H9 (cell line): ENCODE results near the gene LRRC8A. TPM values are rescaled to one million over a fixed set of nuclear protein-coding genes. Genes with fewer than 3 reads are reported as not detected.

Experiments
- DNase-seq: peaks from one replicate; pipeline ENCODE4 v3.0.0-alpha.2; 2017
- H2AFZ ChIP-seq: one replicate; pipeline ENCODE4 v1.6.1; 2013; ENCODE audit warnings: mild to moderate bottlenecking, low read length, control low read depth, moderate library complexity
- H2AK5ac ChIP-seq: 2 replicates; pipeline ENCODE4 v1.6.1; 2013; ENCODE audit warnings: low read length, control low read depth, mixed read lengths; ENCODE audit not compliant: insufficient read length
- H2BK120ac ChIP-seq: one replicate; pipeline ENCODE4 v1.6.1; 2013; ENCODE audit warnings: low read depth, mild to moderate bottlenecking, low read length, control low read depth, inconsistent platforms; ENCODE audit not compliant: poor library complexity, severe bottlenecking
- H2BK12ac ChIP-seq: 2 replicates; pipeline ENCODE4 v1.6.1; 2013; ENCODE audit warnings: low read length, control low read depth, mixed read lengths, low read depth; ENCODE audit not compliant: insufficient read length
- H2BK15ac ChIP-seq: 2 replicates; pipeline ENCODE4 v1.6.1; 2013; ENCODE audit warnings: low read depth, low read length, control low read depth
- H2BK20ac ChIP-seq: one replicate; pipeline ENCODE4 v1.6.1; 2013; ENCODE audit warnings: low read depth, mild to moderate bottlenecking, low read length, control low read depth, inconsistent platforms; ENCODE audit not compliant: poor library complexity, severe bottlenecking
- H2BK5ac ChIP-seq: 2 replicates; pipeline ENCODE4 v1.6.1; 2013; ENCODE audit warnings: low read length, control low read depth, mixed read lengths; ENCODE audit not compliant: insufficient read length
- H3K14ac ChIP-seq: 2 replicates; pipeline ENCODE4 v1.6.1; 2013; ENCODE audit warnings: low read length, control low read depth; ENCODE audit not compliant: insufficient read depth
- H3K18ac ChIP-seq: 2 replicates; pipeline ENCODE4 v1.6.1; 2013; ENCODE audit warnings: low read depth, mild to moderate bottlenecking, mixed read lengths, low read length, control low read depth; ENCODE audit not compliant: insufficient read length
- H3K23ac ChIP-seq: 2 replicates; pipeline ENCODE4 v1.6.1; 2013; ENCODE audit warnings: low read length, control low read depth, mixed read lengths, low read depth; ENCODE audit not compliant: insufficient read length
- H3K23me2 ChIP-seq: 2 replicates; pipeline ENCODE4 v1.6.1; 2013; ENCODE audit warnings: low read depth, mild to moderate bottlenecking, mixed read lengths, low read length, control low read depth; ENCODE audit not compliant: insufficient read length, poor library complexity, severe bottlenecking
- H3K27ac ChIP-seq: 2 replicates; pipeline ENCODE4 v1.5.1; 2013; ENCODE audit warnings: low read length, control low read depth, mixed read lengths, low read depth; ENCODE audit not compliant: insufficient read length
- H3K27me3 ChIP-seq: 2 replicates; pipeline ENCODE4 v1.6.1; 2013; ENCODE audit warnings: low read length, control low read depth, inconsistent platforms; ENCODE audit not compliant: insufficient read depth
- H3K4ac ChIP-seq: 2 replicates; pipeline ENCODE4 v1.6.1; 2013; ENCODE audit warnings: low read depth, mild to moderate bottlenecking, control low read depth, inconsistent platforms, low read length, moderate library complexity
- H3K4me1 ChIP-seq: 2 replicates; pipeline ENCODE4 v1.6.1; 2013; ENCODE audit warnings: low read length, control low read depth, inconsistent platforms; ENCODE audit not compliant: insufficient read depth
- H3K4me2 ChIP-seq: 2 replicates; pipeline ENCODE4 v1.6.1; 2013; ENCODE audit warnings: low read length, control low read depth, mixed read lengths; ENCODE audit not compliant: insufficient read length, insufficient read depth
- H3K56ac ChIP-seq: 2 replicates; pipeline ENCODE4 v1.6.1; 2013; ENCODE audit warnings: low read depth, mild to moderate bottlenecking, mixed read lengths, low read length, control low read depth; ENCODE audit not compliant: insufficient read length
- H3K79me1 ChIP-seq: 2 replicates; pipeline ENCODE4 v1.6.1; 2013; ENCODE audit warnings: low read depth, mild to moderate bottlenecking, moderate library complexity, low read length, control low read depth, inconsistent platforms; ENCODE audit not compliant: insufficient read depth, poor library complexity, severe bottlenecking
- H3K79me2 ChIP-seq: 2 replicates; pipeline ENCODE4 v1.6.1; 2013; ENCODE audit warnings: low read length, control low read depth, inconsistent platforms; ENCODE audit not compliant: insufficient read depth
- H3K9ac ChIP-seq: 2 replicates; pipeline ENCODE4 v1.6.1; 2013; ENCODE audit warnings: low read length, control low read depth, mixed read lengths; ENCODE audit not compliant: insufficient read length; ENCODE audit errors: extremely low read depth
- H3K9me3 ChIP-seq: one replicate; pipeline ENCODE4 v1.6.1; 2013; ENCODE audit warnings: low read depth, low read length, inconsistent platforms; ENCODE audit not compliant: control insufficient read depth
- H3T11ph ChIP-seq: one replicate; pipeline ENCODE4 v1.6.1; 2013; ENCODE audit warnings: mild to moderate bottlenecking, low read length, control low read depth, inconsistent platforms
- H4K20me1 ChIP-seq: one replicate; pipeline ENCODE4 v1.6.1; 2013; ENCODE audit not compliant: control insufficient read depth, insufficient read length, insufficient read depth
- H4K5ac ChIP-seq: 2 replicates; pipeline ENCODE4 v1.6.1; 2013; ENCODE audit warnings: low read depth, mild to moderate bottlenecking, mixed read lengths, low read length, control low read depth; ENCODE audit not compliant: insufficient read length
- H4K8ac ChIP-seq: replicated peaks from 2 replicates; pipeline ENCODE4 v1.6.1; 2013; ENCODE audit warnings: low read length, control low read depth, mixed read lengths, low read depth; ENCODE audit not compliant: insufficient read length
- H4K91ac ChIP-seq: 2 replicates; pipeline ENCODE4 v1.6.1; 2013; ENCODE audit warnings: low read depth, mild to moderate bottlenecking, moderate library complexity, mixed read lengths, low read length, control low read depth; ENCODE audit not compliant: insufficient read length
- H3K27ac Mint-ChIP-seq, 3 experiments: 2 replicates in 2 of 3; 3 replicates in 1 of 3; pipeline ENCODE4 v1.8.0; 2020 to 2021; ENCODE audit warnings: mixed read lengths in 3 of 3, mild to moderate bottlenecking in 1 of 3, moderate library complexity in 1 of 3
- H3K27me3 Mint-ChIP-seq: 2 replicates; pipeline ENCODE4 v1.8.0; 2021; ENCODE audit warnings: low read depth, mild to moderate bottlenecking, moderate library complexity, mixed read lengths
- H3K36me3 Mint-ChIP-seq, 3 experiments: 2 replicates in 2 of 3; 3 replicates in 1 of 3; pipeline ENCODE4 v1.8.0; 2020 to 2021; ENCODE audit warnings: low read depth in 3 of 3, mixed read lengths in 3 of 3; ENCODE audit not compliant: insufficient read depth in 1 of 3
- H3K4me1 Mint-ChIP-seq, 2 experiments: 2 replicates each; pipeline ENCODE4 v1.8.0; 2020; ENCODE audit warnings: mixed read lengths in 2 of 2
- H3K4me3 Mint-ChIP-seq, 2 experiments: 2 replicates in 1 of 2; 3 replicates in 1 of 2; pipeline ENCODE4 v1.8.0; 2020 to 2021; ENCODE audit warnings: mild to moderate bottlenecking in 2 of 2, mixed read lengths in 2 of 2, moderate library complexity in 1 of 2
- H3K9me3 Mint-ChIP-seq, 2 experiments: 2 replicates in 1 of 2; 3 replicates in 1 of 2; pipeline ENCODE4 v1.8.0; 2020; ENCODE audit warnings: mild to moderate bottlenecking in 2 of 2, mixed read lengths in 2 of 2, moderate library complexity in 1 of 2
- WGBS: extraction: QIAGEN DNeasy Blood & Tissue Kit; methylation state at CpG from one replicate; pipeline ENCODE4 v1.1.7; 2013; ENCODE audit warnings: missing lambda C conversion rate, low lambda C conversion rate, mixed read lengths; ENCODE audit not compliant: insufficient read length; ENCODE audit errors: extremely low coverage; 5-methylcytosine and 5-hydroxymethylcytosine counted together
- total RNA-seq: library from RNA; stranded (reverse); gene quantifications from 2 replicates; pipeline ENCODE4 v1.2.1, GENCODE V29; 2021
- TF ChIP-seq, protein P1 (sequence below): fragments of 200-600 bp; sonication (generic); conservative IDR thresholded peaks from 3 replicates; pipeline ENCODE4 v1.8.0; 2021; ENCODE audit warnings: antibody characterized with exemption, mild to moderate bottlenecking

The LRRC8A gene
- total RNA-seq, 1 experiment from 2014 or later = 76.0 TPM

- H2BK12ac ChIP-seq = no peak overlapping the region
- Mint-ChIP-seq H3K27me3 (no peaks in the 10 kb centered on the region), H3K9me3 (no peaks in the 10 kb centered on the region), H3K4me3 (no peak overlapping the region; a peak in 1 of 5 replicates), H3K27ac (peak overlapping the region in 2 of 3 experiments; percentile 81 to 88; a peak in 5 of 7 replicates), H3K4me1 (peaks cover 16 to 17% of the 10 kb centered on the region in 2 experiments), H3K36me3 (peaks cover 18 to 36% (median 30%) of the 10 kb centered on the region in 3 experiments; a peak in 6 of 7 replicates)
- DNase-seq = no peak
- peaks cover 3% of the 10 kb centered on the region for H4K20me1 ChIP-seq
- H3K27ac ChIP-seq = no peak overlapping the region
- H3K56ac ChIP-seq = no peak overlapping the region
- H3K14ac ChIP-seq = no peak overlapping the region
- no peaks in the 10 kb centered on the region; the same call in 1 of the 2 replicates for H3K4me1 ChIP-seq
- WGBS = no CpG with 5 or more reads among the region's 2 CpGs
- H3T11ph ChIP-seq = no peak overlapping the region
- H3K4ac ChIP-seq = no peak overlapping the region
- no peaks in the 10 kb centered on the region for H3K9me3 ChIP-seq
- no peaks in the 10 kb centered on the region for H3K23me2 ChIP-seq
- H3K4me2 ChIP-seq = no peak overlapping the region
- no peaks in the 10 kb centered on the region for H3K27me3 ChIP-seq
- H4K91ac ChIP-seq = no peak overlapping the region
- no peak overlapping the region for H2AFZ ChIP-seq
- no peak overlapping the region for H3K18ac ChIP-seq
- no peaks in the 10 kb centered on the region for H3K79me1 ChIP-seq
- no peak overlapping the region for H2BK120ac ChIP-seq
- H2BK20ac ChIP-seq = no peak overlapping the region
- TF ChIP-seq, protein P1, sequence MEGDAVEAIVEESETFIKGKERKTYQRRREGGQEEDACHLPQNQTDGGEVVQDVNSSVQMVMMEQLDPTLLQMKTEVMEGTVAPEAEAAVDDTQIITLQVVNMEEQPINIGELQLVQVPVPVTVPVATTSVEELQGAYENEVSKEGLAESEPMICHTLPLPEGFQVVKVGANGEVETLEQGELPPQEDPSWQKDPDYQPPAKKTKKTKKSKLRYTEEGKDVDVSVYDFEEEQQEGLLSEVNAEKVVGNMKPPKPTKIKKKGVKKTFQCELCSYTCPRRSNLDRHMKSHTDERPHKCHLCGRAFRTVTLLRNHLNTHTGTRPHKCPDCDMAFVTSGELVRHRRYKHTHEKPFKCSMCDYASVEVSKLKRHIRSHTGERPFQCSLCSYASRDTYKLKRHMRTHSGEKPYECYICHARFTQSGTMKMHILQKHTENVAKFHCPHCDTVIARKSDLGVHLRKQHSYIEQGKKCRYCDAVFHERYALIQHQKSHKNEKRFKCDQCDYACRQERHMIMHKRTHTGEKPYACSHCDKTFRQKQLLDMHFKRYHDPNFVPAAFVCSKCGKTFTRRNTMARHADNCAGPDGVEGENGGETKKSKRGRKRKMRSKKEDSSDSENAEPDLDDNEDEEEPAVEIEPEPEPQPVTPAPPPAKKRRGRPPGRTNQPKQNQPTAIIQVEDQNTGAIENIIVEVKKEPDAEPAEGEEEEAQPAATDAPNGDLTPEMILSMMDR = no peak
- no peak overlapping the region for H4K5ac ChIP-seq
- no peak overlapping the region for H3K23ac ChIP-seq
- no peak overlapping the region for H3K9ac ChIP-seq
- no peak overlapping the region for H2BK15ac ChIP-seq
- H3K79me2 ChIP-seq = no peaks in the 10 kb centered on the region
- no peak overlapping the region for H2AK5ac ChIP-seq
- H2BK5ac ChIP-seq = no peak overlapping the region
- H4K8ac ChIP-seq = no peak overlapping the region
Measured at GRCh38 chr9:128918921-128919320, 37.0 kb downstream of the LRRC8A start.
